HCT116 (cell line): Measurements from ENCODE around the gene NTHL1. TPM values are rescaled to one million over a fixed set of nuclear protein-coding genes. Genes with fewer than 3 reads are reported as not detected.

ENCODE experiments used
- ATAC-seq: fragments of 200-7000 bp; cut with Tn5 transposase; 2 replicates; pipeline ENCODE4 v1.9.1; 2020; ENCODE audit warnings: mild to moderate bottlenecking, moderate library complexity
- BruUV-seq: library from RNA; stranded (reverse); fragments of 400-500 nt; replicated peaks from 2 replicates; lab custom pipeline; 2021; lab: Mats Ljungman, UMichigan
- CTCF ChIA-PET: fragments of 300-600 bp; sonication (Branson Sonifier 250); formaldehyde crosslinking; loops from one replicate; lab custom pipeline; 2021; ENCODE audit warnings: antibody characterized with exemption; lab: Charles Lee
- POLR2A ChIA-PET: fragments of 300-600, 350-600 bp; sonication (Branson Sonifier 250); formaldehyde crosslinking; loops from one replicate; lab custom pipeline; 2021; ENCODE audit warnings: antibody characterized with exemption; lab: Charles Lee
- RAD21 ChIA-PET, 2 experiments: fragments of 300-600 bp; sonication (Branson Sonifier 250); formaldehyde crosslinking; loops; one replicate each; lab custom pipeline; 2023; ENCODE audit warnings: low total read pairs in 2 of 2; ENCODE audit not compliant: uncharacterized antibody in 2 of 2, unreplicated experiment in 2 of 2, low non-redundant PET in 1 of 2; lab: Charles Lee
- DNase-seq: peaks from one replicate; pipeline ENCODE4 v3.0.0-alpha.2; 2010; ENCODE audit warnings: low read depth, low spot score
- H2AFZ ChIP-seq: fragments of 200-600 bp; shearing (Covaris generic), sonication (generic); 2 replicates; pipeline ENCODE4 v1.6.1; 2017; ENCODE audit warnings: low read depth, mixed run types, mixed read lengths, antibody characterized with exemption, low read length; ENCODE audit not compliant: poor library complexity, severe bottlenecking
- H3K27ac ChIP-seq: 2 replicates; pipeline ENCODE4 v1.5.1; 2012; ENCODE audit warnings: low read depth, low read length
- H3K27me3 ChIP-seq: fragments of 200-600 bp; sonication (generic); 2 replicates; pipeline ENCODE4 v1.6.1; 2016; ENCODE audit warnings: mixed run types, low read length, mixed read lengths; ENCODE audit not compliant: insufficient read depth
- H3K36me3 ChIP-seq, 2 experiments: fragments of 200-500 bp in 1 of 2; fragments of 200-600 bp in 1 of 2; sonication (Bioruptor generic) in 1 of 2; sonication (generic) in 1 of 2; 2 replicates each; pipeline versions ENCODE4 v1.5.1 to v1.6.1; 2014 to 2016; ENCODE audit warnings: low read length in 2 of 2, inconsistent platforms in 1 of 2, mixed read lengths in 1 of 2, mixed run types in 1 of 2; ENCODE audit not compliant: insufficient read depth in 2 of 2, control insufficient read depth in 1 of 2
- H3K4me1 ChIP-seq, 2 experiments: fragments of 200-600 bp in 1 of 2; sonication (generic) in 1 of 2; 2 replicates each; pipeline versions ENCODE4 v1.5.1 to v1.6.1; 2012 to 2017; ENCODE audit warnings: low read length in 2 of 2, inconsistent platforms in 1 of 2, mild to moderate bottlenecking in 1 of 2, mixed read lengths in 1 of 2, mixed run types in 1 of 2, moderate library complexity in 1 of 2; ENCODE audit not compliant: insufficient read depth in 2 of 2, control insufficient read depth in 1 of 2
- H3K4me2 ChIP-seq: fragments of 200-600 bp; sonication (generic); 2 replicates; pipeline ENCODE4 v1.6.1; 2017; ENCODE audit warnings: mixed run types, low read length, mixed read lengths
- H3K4me3 ChIP-seq, 2 experiments: fragments of 200-600 bp in 1 of 2; sonication (generic) in 1 of 2; replicated peaks in 1 of 2; 2 replicates each; pipeline ENCODE4 v1.5.1; 2011 to 2016; ENCODE audit warnings: low read length in 2 of 2, control low read depth in 1 of 2, low read depth in 1 of 2, mild to moderate bottlenecking in 1 of 2, mixed read lengths in 1 of 2, mixed run types in 1 of 2
- H3K79me2 ChIP-seq: fragments of 200-600 bp; sonication (generic); 2 replicates; pipeline ENCODE4 v1.6.1; 2017; ENCODE audit warnings: mild to moderate bottlenecking, mixed run types, low read length, moderate library complexity, mixed read lengths; ENCODE audit not compliant: insufficient read depth
- H3K9ac ChIP-seq: fragments of 200-600 bp; sonication (generic); 2 replicates; pipeline ENCODE4 v1.6.1; 2016; ENCODE audit warnings: low read length, mixed read lengths
- H3K9me2 ChIP-seq: fragments of 200-600 bp; sonication (generic), shearing (Covaris generic); 2 replicates; pipeline ENCODE4 v1.6.1; 2017; ENCODE audit warnings: mixed run types, mild to moderate bottlenecking, moderate library complexity; ENCODE audit not compliant: insufficient read depth
- H3K9me3 ChIP-seq, 2 experiments: fragments of 200-500 bp in 1 of 2; fragments of 200-600 bp in 1 of 2; sonication (Bioruptor generic) in 1 of 2; sonication (generic) in 1 of 2; 2 replicates each; pipeline ENCODE4 v1.6.1; 2014 to 2017; ENCODE audit warnings: low read length in 2 of 2, mixed read lengths in 2 of 2, inconsistent platforms in 1 of 2, low read depth in 1 of 2, mild to moderate bottlenecking in 1 of 2, mixed run types in 1 of 2, moderate library complexity in 1 of 2; ENCODE audit not compliant: control insufficient read depth in 1 of 2, insufficient read depth in 1 of 2
- H4K20me1 ChIP-seq: fragments of 200-600 bp; sonication (generic), shearing (Covaris generic); 2 replicates; pipeline ENCODE4 v1.6.1; 2017; ENCODE audit warnings: mixed run types, mild to moderate bottlenecking, moderate library complexity; ENCODE audit not compliant: insufficient read depth
- ATF3 ChIP-seq: IDR thresholded peaks from 2 replicates; pipeline ENCODE4 v1.6.1; 2012
- EGR1 ChIP-seq: IDR thresholded peaks from 2 replicates; pipeline ENCODE4 v1.6.1; 2012; ENCODE audit warnings: low read depth
- FOSL1 ChIP-seq: IDR thresholded peaks from 2 replicates; pipeline ENCODE4 v1.6.1; 2012; ENCODE audit warnings: low read depth
- JUND ChIP-seq: IDR thresholded peaks from 2 replicates; pipeline ENCODE4 v1.6.1; 2012
- MAX ChIP-seq: IDR thresholded peaks from 2 replicates; pipeline ENCODE4 v1.6.1; 2012
- POLR2AphosphoS5 ChIP-seq: IDR thresholded peaks from 2 replicates; pipeline ENCODE4 v1.6.1; 2011; ENCODE audit warnings: mild to moderate bottlenecking, low read depth, low read length, moderate library complexity
- RAD21 ChIP-seq: IDR thresholded peaks from 2 replicates; pipeline ENCODE4 v1.6.1; 2012; ENCODE audit warnings: low read depth, mild to moderate bottlenecking
- SP1 ChIP-seq: IDR thresholded peaks from 2 replicates; pipeline ENCODE4 v1.6.1; 2012; ENCODE audit warnings: low read depth
- TCF7L2 ChIP-seq: IDR thresholded peaks from 2 replicates; pipeline ENCODE4 v1.7.0; 2011; ENCODE audit warnings: borderline replicate concordance, inconsistent platforms; ENCODE audit not compliant: insufficient read depth, insufficient read length; ENCODE audit errors: extremely low read depth
- ZFX ChIP-seq: fragments of 450-650 bp; IDR thresholded peaks from 2 replicates; pipeline ENCODE4 v1.6.1; 2017
- intact Hi-C: fragments of 100-400 bp; cut with micrococcal nuclease; formaldehyde crosslinking; loops from 2 replicates; pipeline ENCODE4 v1.10.0; 2022
- total RNA-seq: library from RNA; stranded (reverse); gene quantifications from one replicate; pipeline ENCODE4 v1.2.1, GENCODE V29; 2021; ENCODE audit not compliant: unreplicated experiment

NTHL1 gene
- total RNA-seq, 1 experiment from 2014 or later: 40.1 TPM

GRCh38 chr16:2046893-2047329 is 723 bp downstream of the NTHL1 start:
- no peak for DNase-seq
- no peaks in the 10 kb centered on the region for H3K9me3 ChIP-seq
- ChIA-PET CTCF (interaction anchor here (0.8 to 1.8 kb wide), 5 partner anchors 9 to 94 kb away, joined by 3 to 12 read pairs (median 3); no protein-coding TSS in a partner anchor), POLR2A (interaction anchor here (1.7 kb wide), 1 partner anchor 108 kb away, joined by 6 read pairs; the partner anchor contains the start of gene TRAF7), RAD21 (no interaction called here)
- no peaks in the 10 kb centered on the region for H3K9me2 ChIP-seq
- H3K4me1 ChIP-seq: peaks cover 8 to 40% of the 10 kb centered on the region in 2 experiments; a peak in 3 of 4 replicates
- H3K27ac ChIP-seq: peak overlapping the region; percentile 71
- peak overlapping the region; percentile 77 for H3K9ac ChIP-seq
- intact Hi-C loops: loop anchor here (5.0 kb wide), 1 partner anchor 95 kb away; no protein-coding TSS in a partner anchor
- BruUV-seq: no TSS peak
- no peak overlapping the region for H2AFZ ChIP-seq
- peak overlapping the region; percentile 64 to 88 for H3K4me3 ChIP-seq
- ATAC-seq: no peak; the same call in 1 of the 2 replicates
- H4K20me1 ChIP-seq: no peaks in the 10 kb centered on the region
- peaks cover 11% of the 10 kb centered on the region; the same call in 1 of the 2 replicates for H3K79me2 ChIP-seq
- peaks cover 0 to 3% of the 10 kb centered on the region in 2 experiments; a peak in 1 of 4 replicates for H3K36me3 ChIP-seq
- TF ChIP-seq ZFX: no peak
- no peak for TF ChIP-seq JUND
- TF ChIP-seq SP1: no peak
- no peak for TF ChIP-seq FOSL1
- no peak for TF ChIP-seq EGR1
- TF ChIP-seq, all 23 proteins: peak for 0
- no peaks in the 10 kb centered on the region for H3K27me3 ChIP-seq
- H3K4me2 ChIP-seq: peak overlapping the region; percentile 82

- H4K20me1 ChIP-seq: no peaks in the 10 kb centered on the region
- H3K4me3 ChIP-seq: peak overlapping the region; percentile 64 to 88
- TF ChIP-seq ATF3: no peak
- no peak for TF ChIP-seq TCF7L2
- no peak for TF ChIP-seq MAX
- no peak for TF ChIP-seq RAD21
- no peak for TF ChIP-seq POLR2AphosphoS5
- DNase-seq (no peak), ATAC-seq (no peak)
- H3K36me3 ChIP-seq: peaks cover 0 to 3% of the 10 kb centered on the region in 2 experiments; a peak in 1 of 4 replicates
- intact Hi-C loops: loop anchor here (5.0 kb wide), 1 partner anchor 96 kb away; no protein-coding TSS in a partner anchor
- H3K4me2 ChIP-seq: peak overlapping the region; percentile 82
- H3K4me1 ChIP-seq: peaks cover 10 to 47% of the 10 kb centered on the region in 2 experiments; a peak in 3 of 4 replicates
- peaks cover 11% of the 10 kb centered on the region; the same call in 1 of the 2 replicates for H3K79me2 ChIP-seq
- ChIA-PET CTCF (interaction anchor here (1.2 to 1.8 kb wide), 2 partner anchors 23 to 94 kb away, joined by 3 to 12 read pairs; no protein-coding TSS in a partner anchor), POLR2A (interaction anchor here (0.5 kb wide), 1 partner anchor 95 kb away, joined by 3 read pairs; no protein-coding TSS in a partner anchor), RAD21 (no interaction called here)
- no peaks in the 10 kb centered on the region for H3K27me3 ChIP-seq
- H2AFZ ChIP-seq: no peak overlapping the region
- peak overlapping the region; percentile 77 for H3K9ac ChIP-seq
- BruUV-seq: no TSS peak
- no peaks in the 10 kb centered on the region for H3K9me2 ChIP-seq
- no peaks in the 10 kb centered on the region for H3K9me3 ChIP-seq
- peak overlapping the region; percentile 71 for H3K27ac ChIP-seq
These were observed 1.4 kb downstream of the NTHL1 start for GRCh38 chr16:2045965-2046892.
